HG03103 (cell line): ENCODE measurements around the gene PHKG2.
"Not testable (repeated sequence)": the region's sequence is repeated elsewhere in the genome, so short reads cannot be mapped to it uniquely, and the experiment has no call there.

Experiments
- ATAC-seq: cut with Tn5 transposase; IDR thresholded peaks from one replicate; pipeline ENCODE4 v1.9.1; 2021; ENCODE audit warnings: low read depth; ENCODE audit not compliant: unreplicated experiment

PHKG2 gene, protein sequence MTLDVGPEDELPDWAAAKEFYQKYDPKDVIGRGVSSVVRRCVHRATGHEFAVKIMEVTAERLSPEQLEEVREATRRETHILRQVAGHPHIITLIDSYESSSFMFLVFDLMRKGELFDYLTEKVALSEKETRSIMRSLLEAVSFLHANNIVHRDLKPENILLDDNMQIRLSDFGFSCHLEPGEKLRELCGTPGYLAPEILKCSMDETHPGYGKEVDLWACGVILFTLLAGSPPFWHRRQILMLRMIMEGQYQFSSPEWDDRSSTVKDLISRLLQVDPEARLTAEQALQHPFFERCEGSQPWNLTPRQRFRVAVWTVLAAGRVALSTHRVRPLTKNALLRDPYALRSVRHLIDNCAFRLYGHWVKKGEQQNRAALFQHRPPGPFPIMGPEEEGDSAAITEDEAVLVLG

DNA sequence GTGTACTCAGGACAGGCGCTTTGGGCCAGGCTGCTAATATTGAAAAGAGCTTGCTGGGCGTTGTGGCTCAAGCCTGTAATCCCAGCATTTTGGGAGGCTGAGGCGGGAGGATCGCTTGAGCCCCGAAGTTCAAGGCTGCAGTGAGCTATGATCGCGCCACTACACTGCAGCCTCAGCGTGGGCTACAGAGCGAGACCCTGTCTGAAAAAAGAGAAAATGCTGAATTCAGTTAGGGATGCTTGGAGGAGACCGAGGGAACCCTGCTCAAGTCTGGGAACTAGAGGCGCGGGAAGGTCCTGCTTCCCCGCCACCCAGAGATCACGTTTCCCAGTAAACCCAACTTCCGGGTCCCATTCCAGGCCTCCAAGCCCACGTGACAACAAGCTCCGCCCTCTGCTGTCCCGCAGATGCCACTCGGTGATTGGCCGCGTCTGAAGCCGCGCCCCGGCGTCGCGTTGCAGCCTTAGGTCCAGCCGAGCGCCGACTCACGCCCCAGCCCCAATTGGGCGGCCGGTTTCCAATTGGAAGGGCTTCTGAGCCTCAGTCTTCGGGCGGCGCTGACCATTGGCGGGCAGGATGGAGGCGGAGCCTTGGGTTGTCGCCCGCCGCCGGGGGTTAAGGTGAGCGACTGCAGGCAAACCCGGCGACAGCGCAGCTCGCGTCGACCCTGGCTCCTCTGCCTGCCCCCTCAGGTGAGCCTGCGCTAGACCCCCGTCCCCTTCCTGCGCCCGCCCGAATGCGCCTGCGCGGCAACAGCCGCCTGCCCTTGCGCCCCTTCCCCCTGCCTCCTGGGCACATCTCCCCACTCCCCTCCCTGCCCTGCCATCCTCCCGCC, at the start of gene PHKG2:
PHKG2 (plus strand) TSS at position 627 of the 835 bp plus-strand sequence. CDS start 396 bp downstream, outside the sequence.
- ATAC-seq, result peak; percentile 97

DNA sequence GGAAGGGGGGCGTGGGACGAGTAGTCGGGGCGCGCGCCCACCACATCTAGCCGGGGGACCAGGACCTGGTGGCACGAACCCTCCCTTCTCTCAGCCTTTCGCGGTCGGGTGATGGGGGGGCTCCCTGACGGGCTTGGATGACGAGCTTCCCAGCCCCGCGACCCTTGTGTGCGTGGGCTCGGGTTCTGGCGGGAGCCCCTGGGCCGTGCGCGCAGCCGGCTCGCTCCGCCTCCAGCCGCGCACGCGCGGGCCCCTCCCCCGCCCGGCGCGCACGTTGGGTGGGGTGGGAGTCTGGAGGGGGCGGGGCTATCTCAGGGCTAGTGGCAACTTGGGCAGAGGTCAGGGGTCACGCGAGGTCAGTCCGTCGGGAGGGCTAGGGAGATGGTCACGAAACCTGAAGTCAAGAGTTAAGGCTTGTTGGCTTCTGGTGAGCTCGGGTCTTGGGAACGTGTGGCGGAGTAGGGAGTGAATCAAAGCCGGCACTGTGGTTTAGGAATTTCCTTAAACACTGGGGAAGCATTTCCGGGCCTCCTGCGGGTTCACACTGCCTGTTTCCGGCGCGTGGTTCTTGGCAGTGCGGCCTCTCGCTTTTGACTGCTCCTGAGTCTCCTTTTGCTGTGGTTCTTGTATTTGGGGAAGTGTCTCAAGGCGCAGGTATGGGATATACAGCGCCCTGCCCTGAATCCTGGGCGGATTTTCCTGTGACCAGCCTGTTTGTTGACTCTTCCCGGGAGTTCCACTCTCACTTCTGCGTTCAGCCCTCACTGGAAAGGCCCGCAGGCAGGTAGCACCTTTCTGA, 49.2 kb upstream of the PHKG2 start, which contains the start of gene SRCAP:
SRCAP (plus strand) TSS at position 356 of the 799 bp plus-strand sequence. CDS start 1,654 bp downstream, outside the sequence.
- ATAC-seq, result peak; percentile 19

DNA sequence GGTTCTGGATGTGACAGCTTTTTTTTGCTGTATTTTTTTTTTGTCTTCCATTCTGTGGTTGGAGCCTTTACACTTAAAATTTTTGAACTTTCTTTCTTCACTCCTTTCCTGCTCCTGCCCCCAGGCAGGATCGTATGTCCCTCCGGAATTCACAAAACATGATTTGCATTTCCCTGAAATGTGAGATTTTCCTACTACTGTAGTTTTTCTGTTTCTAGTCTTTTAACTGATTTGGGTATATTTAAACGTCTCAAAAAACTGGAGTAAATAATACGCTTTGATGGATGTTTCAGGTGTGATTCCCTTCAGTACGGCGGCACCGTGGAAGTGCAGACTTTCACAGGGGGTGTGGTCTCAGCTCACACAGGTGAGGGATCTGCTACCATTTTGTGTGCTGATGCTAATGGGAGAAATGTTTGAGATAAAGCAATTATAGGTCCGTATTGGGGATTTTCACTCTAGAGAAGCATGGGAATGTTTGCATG, 48.6 kb upstream of the PHKG2 start:
- no peak for ATAC-seq

DNA sequence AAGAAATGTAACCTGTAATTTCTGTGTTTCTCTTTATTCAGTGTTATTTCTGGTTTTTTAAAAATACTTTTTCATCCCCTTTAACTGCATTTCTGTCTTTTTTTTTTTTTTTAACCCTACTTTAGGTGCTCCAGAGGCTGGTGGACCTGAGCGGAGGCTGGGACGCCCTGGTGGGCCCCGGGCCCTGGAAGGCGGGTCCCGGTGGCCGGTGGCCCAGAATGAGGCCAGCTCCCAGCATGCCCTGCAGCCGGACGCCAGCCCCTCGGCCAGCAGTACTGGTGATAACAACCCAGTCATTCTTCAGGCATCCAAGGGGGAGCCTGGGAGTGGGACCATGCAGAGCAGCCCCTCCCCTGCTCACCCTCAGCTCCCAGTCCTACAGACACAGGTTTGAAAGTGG, 47.7 kb upstream of the PHKG2 start:
- ATAC-seq, result no peak

DNA sequence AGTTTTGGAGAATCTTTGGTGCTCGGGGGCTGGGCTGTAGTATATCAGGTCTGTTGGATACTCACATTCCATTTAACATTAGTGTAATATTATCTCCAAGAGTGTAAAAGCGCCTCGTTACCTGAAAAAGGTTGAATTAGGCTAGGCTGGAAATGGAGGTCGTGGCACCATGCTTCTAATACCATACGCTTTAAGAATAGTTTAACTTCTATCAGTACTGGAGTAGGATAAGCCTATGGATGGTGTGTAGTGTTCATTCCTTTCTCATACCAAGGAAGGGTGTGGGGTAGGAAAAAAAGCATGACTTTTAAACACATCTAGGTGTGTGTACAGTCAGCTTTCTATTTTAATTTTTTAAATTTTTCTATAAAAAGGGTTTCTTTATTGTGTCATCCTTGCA, 47.3 kb upstream of the PHKG2 start:
- no peak for ATAC-seq

DNA sequence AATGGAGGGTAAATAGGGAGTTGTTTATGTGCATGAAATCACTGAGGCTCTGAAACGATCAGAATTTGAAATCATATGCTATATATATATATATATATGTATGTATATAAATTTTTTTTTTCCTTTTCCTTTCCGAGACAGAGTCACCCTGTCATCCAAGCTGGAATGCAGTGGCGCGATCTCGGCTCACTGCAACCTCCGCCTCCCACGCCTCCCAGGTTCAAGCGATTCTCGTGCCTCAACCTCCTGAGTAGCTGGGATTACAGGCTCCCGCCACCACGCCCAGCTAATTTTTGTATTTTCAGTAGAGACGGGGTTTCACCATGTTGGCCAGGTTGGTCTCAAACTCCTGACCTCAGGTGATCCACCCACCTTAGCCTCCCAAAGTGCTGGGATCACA, 45.2 kb upstream of the PHKG2 start:
- ATAC-seq, result not testable (repeated sequence)

DNA sequence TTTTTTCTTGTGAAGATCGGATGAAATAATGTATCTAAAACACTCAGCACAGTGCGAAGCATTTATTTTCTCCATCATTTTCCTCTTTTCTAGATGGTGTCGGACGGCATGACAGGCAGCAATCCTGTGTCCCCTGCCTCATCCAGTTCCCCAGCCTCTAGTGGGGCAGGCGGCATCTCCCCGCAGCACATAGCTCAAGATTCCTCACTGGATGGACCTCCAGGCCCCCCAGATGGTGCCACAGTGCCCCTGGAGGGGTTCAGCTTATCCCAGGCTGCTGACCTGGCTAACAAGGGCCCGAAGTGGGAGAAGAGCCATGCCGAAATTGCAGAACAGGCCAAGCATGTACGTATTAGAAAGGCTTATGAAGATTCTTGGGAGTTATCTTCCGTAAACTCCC, 44.3 kb upstream of the PHKG2 start:
- ATAC-seq, result no peak

DNA sequence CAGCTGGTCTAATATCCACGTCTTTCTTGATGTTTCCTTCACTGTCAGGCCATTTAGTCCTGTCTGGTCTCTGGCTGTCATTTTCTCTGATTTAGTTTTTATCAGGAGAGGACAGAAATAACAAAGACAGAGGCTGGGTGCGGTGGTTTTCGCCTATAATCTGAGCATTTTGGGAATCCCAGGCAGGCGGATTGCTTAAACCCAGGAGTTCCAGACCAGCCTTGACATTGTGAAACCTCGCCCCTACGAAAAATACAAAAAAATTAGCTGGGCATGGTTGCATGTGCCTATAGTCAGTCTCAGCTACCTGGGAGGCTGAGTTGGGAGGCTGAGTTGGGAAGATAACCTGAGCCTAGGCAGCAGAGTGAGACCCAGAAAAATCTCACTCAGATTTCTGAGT, 42.2 kb upstream of the PHKG2 start:
- no peak for ATAC-seq

DNA sequence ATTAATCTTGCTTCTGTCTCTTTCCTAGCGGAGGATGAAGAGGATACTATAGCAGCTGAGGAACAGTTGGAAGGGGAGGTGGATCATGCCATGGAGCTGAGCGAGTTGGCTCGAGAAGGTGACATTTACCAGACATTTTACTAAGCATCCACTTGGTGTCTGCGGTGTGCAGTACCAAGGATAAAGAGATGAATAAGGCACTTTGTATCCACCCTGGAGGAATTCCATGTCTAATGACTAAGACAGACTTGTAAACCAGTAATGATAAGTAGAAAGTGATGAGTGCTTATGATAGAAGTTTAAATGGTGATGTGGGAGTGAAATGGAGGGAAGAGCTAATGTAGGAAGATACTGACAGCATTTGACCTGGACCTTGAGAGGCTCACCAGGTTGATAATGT, 37.3 kb upstream of the PHKG2 start:
- no peak for ATAC-seq

DNA sequence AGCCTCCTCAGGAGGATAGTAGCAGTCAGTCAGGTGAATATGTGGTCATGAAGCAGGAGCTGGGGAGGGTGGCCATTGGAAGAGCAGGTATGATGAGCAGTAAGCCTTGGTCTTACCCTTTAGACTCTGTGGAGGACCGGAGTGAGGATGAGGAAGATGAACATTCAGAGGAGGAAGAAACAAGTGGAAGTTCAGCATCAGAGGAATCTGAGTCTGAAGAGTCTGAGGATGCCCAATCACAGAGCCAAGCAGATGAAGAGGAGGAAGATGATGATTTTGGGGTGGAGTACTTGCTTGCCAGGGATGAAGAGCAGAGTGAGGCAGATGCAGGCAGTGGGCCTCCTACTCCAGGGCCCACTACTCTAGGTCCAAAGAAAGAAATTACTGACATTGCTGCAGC, 36.5 kb upstream of the PHKG2 start:
- ATAC-seq, result no peak

DNA sequence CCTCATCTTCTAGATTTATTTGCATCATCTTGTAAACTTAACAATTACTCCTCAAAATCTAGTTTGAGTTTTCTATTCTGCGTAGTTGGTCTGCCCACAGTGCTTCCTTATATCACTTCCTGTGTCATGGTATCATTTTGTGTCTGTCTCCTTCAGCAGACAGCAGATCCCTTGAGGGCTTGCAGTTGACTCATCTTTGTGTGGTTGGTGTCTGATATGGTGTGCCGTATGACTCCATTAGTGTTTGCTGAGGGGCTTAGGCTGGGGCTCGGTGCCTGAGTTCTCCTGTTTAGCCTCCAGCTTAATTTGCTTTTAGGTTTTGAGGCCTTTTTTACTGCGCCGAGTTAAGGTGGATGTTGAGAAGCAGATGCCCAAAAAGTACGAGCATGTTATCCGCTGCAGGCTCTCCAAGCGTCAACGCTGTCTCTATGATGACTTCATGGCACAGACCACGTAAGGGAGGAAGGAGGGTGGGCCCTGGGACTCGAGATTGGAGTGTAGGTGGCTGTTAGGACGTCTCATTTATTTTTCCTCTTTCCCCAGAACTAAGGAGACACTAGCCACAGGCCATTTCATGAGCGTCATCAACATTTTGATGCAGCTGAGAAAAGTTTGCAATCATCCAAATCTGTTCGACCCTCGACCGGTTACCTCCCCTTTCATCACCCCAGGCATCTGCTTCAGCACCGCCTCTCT, 32.3 kb upstream of the PHKG2 start:
- no peak for ATAC-seq

DNA sequence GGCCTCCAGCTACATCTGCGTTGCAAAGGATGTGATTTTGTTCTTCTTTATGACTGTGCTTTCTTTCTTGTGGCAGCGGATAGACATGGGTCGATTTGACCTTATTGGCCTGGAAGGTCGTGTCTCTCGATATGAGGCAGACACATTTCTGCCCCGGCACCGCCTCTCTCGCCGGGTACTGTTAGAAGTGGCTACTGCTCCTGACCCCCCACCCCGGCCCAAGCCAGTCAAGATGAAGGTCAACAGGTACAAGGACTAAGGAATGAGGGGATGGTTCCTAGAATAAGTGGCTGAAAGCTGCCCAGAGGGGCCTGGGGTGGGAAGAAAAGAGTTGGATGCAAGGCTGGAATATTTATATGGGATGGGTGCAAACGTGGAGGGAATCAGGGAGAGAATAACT, 28.1 kb upstream of the PHKG2 start:
- ATAC-seq, result no peak

DNA sequence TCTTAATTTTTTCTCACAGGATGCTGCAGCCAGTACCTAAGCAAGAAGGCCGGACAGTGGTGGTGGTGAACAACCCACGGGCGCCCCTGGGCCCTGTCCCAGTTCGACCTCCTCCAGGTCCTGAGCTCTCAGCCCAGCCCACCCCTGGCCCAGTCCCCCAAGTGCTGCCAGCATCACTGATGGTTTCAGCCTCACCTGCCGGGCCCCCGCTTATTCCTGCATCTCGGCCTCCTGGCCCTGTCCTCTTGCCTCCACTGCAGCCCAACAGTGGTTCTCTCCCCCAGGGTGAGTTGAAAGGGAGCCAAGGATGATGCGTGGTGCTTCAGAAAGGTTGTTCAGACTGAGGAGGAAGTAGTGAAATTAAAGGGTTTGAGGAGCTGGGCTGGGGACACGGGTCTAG, 27.5 kb upstream of the PHKG2 start:
- ATAC-seq, result no peak

DNA sequence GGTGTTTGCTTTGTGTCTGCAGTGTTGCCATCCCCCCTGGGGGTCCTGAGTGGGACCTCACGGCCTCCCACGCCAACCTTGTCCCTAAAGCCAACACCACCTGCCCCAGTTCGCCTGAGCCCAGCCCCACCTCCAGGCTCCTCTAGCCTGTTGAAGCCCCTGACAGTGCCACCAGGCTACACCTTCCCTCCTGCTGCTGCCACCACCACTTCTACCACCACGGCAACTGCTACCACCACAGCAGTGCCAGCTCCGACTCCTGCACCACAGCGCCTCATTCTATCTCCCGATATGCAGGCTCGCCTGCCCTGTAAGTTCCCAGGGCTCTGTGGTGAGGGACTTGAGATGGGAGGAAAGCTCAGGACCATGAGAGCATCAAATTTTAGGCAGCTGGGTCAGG, 27.1 kb upstream of the PHKG2 start:
- ATAC-seq, result no peak

DNA sequence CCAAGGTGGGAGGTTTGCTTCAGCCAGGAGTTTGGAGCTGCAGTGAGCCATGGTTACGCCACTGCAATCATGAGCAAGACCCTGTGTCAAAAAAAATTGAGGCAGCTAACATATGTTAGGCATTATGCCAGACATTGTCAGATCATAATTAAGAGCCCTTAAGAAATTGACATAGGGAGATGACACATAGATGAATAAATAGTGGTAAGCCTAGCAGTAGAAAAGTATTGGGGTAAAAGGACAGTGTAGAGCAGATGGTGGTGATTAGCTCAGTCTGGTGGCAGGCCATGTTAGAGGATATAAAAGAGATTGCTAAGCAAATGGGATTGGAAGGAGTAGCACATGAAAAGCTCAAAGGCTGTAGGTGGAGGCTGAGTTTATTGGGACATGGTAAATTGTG, 26.6 kb upstream of the PHKG2 start:
- no peak for ATAC-seq

DNA sequence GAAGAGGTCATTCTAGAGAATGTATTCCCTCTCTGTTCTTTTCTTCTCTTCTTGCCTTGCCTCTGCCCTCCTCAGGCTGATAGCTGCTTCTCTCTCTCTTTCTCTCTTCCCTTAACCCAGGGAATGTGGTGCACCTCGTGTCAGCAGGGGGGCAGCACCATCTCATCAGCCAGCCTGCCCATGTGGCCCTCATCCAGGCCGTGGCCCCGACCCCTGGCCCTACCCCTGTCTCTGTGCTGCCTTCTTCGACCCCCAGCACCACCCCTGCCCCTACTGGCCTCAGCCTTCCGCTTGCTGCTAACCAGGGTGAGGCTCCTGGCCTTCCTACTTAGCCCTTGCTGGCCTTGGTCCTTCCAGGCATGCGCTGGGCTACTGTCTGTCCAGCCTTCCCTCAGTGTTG, 25.8 kb upstream of the PHKG2 start:
- no peak for ATAC-seq

DNA sequence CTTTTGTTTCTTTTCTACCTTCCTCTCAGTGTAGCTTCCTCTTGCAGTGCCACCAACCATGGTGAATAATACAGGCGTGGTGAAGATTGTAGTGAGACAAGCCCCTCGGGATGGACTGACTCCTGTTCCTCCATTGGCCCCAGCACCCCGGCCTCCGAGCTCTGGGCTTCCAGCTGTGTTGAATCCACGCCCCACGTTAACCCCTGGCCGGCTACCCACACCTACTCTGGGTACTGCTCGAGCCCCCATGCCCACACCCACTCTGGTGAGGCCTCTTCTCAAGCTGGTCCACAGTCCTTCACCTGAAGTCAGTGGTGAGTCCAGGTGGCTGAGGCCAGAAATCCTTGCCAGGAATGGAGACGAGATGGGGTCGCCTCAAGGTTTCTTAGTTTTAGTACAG, 25.3 kb upstream of the PHKG2 start:
- ATAC-seq, result no peak

DNA sequence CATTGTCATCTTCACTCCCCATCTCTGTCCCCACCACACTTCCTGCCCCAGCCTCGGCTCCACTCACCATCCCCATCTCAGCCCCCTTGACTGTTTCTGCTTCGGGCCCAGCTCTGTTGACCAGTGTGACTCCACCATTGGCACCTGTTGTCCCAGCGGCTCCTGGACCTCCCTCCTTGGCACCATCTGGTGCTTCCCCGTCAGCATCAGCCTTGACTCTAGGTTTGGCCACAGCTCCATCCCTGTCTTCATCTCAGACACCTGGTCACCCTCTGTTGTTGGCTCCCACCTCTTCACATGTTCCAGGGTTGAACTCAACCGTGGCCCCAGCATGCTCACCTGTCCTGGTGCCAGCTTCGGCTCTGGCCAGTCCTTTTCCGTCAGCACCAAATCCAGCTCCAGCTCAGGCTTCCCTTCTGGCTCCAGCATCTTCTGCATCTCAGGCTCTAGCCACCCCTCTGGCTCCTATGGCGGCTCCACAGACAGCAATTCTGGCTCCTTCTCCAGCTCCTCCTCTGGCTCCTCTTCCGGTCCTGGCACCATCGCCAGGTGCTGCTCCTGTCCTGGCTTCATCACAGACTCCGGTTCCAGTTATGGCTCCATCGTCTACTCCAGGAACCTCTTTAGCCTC, 24.4 kb upstream of the PHKG2 start:
- no peak for ATAC-seq

DNA sequence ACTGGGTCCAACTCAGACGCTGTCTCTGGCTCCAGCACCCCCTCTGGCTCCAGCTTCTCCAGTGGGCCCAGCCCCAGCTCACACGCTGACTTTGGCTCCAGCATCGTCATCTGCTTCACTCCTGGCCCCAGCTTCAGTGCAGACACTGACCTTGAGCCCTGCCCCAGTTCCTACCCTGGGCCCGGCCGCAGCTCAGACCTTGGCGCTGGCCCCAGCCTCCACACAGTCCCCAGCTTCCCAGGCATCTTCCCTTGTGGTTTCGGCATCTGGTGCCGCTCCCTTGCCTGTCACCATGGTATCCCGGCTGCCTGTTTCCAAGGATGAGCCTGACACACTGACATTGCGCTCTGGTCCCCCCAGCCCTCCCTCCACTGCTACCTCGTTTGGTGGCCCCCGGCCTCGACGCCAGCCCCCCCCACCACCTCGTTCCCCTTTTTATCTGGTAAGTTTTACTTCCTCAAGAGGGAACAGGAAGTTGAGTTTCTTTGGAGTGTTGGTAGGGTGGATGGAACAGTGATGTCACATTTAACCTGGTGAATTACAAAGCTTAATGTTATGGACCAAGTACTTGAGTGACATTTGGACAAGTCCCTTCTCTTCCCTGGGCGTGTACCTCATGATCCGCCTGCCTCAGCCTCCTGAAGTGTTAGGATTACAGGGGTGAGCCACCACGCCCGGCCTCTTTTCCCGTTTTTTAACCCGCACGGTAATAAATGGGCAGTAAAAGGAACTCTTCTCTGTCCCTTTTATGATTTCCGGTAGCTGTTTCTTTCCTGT, 23.4 kb upstream of the PHKG2 start:
- ATAC-seq, result no peak
